Measurements from ENCODE around the gene APELA.

- TF ChIP-seq POLR2A (IDR thresholded peaks at IDR 0.05) (no peak), CTCF (IDR thresholded peaks at IDR 0.05) (no peak)
These were observed 66.2 kb downstream of the APELA start for GRCh38 chr4:164943192-164943591.
